ENCODE data around the gene CTDP1.

DNA sequence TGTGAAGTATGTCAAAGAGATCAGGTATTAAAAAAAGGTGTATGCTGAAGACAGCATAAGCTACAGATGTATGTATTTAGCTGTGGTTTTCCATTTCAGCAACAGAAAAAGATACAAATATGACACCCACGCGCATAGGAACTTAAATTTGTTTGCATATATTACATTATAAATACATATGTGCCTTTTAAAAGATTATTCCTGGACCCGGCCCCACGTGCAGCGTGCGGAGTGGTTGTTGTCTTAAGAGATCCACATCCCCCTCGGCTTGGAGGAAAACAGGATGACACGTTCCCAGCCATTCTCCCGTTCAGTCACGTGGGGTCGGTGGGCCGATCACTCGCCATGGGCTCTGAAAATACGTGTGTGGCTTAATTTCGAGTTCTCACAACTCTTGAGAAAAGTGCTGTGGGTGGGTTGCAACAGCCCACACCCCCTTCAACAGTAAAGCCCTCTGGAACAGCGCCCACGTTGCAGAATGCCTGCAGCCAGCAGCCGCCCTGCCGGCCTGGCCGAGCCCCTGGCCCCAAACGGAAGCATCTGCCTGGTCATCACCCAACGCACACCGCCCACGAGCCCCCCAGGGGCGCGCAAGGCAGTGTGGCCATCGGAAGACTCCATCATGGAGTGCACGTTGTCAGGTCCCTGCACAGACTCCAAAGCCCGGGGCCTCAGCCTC, 99.6 kb downstream of the CTDP1 start:
- TF ChIP-seq, protein P1, sequence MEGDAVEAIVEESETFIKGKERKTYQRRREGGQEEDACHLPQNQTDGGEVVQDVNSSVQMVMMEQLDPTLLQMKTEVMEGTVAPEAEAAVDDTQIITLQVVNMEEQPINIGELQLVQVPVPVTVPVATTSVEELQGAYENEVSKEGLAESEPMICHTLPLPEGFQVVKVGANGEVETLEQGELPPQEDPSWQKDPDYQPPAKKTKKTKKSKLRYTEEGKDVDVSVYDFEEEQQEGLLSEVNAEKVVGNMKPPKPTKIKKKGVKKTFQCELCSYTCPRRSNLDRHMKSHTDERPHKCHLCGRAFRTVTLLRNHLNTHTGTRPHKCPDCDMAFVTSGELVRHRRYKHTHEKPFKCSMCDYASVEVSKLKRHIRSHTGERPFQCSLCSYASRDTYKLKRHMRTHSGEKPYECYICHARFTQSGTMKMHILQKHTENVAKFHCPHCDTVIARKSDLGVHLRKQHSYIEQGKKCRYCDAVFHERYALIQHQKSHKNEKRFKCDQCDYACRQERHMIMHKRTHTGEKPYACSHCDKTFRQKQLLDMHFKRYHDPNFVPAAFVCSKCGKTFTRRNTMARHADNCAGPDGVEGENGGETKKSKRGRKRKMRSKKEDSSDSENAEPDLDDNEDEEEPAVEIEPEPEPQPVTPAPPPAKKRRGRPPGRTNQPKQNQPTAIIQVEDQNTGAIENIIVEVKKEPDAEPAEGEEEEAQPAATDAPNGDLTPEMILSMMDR (IDR thresholded peaks at IDR 0.05): no peak
- TF ChIP-seq POLR2AphosphoS5 (IDR thresholded peaks at IDR 0.05): no peak

Measured in gastroesophageal sphincter (tissue), 3 donors.